ENCODE measurements around the gene CYP26A1.

The CYP26A1 gene

GRCh38 chr10:93065675-93066543, 7.8 kb upstream of the CYP26A1 start:
- DNase-seq: no peak

GRCh38 chr10:93066544-93066913, 7.2 kb upstream of the CYP26A1 start:
- no peak for DNase-seq

- no peak for DNase-seq
Observed at GRCh38 chr10:93067443-93068365, 6.0 kb upstream of the CYP26A1 start.

- DNase-seq: peak; percentile 5
Observed at GRCh38 chr10:93068411-93069244, 5.1 kb upstream of the CYP26A1 start.

GRCh38 chr10:93069245-93069561, 4.5 kb upstream of the CYP26A1 start:
- DNase-seq: no peak

- DNase-seq: no peak
Observed at GRCh38 chr10:93070378-93071176, 3.1 kb upstream of the CYP26A1 start.

GRCh38 chr10:93071177-93071472, 2.6 kb upstream of the CYP26A1 start:
- DNase-seq: no peak

- no peak for DNase-seq
Observed at GRCh38 chr10:93071674-93072224, 1.9 kb upstream of the CYP26A1 start.

GRCh38 chr10:93072225-93072712, 1.4 kb upstream of the CYP26A1 start:
- no peak for DNase-seq

GRCh38 chr10:93072713-93073538, 767 bp upstream of the CYP26A1 start:
- no peak for DNase-seq

GRCh38 chr10:93074147-93074596, 479 bp downstream of the CYP26A1 start:
- DNase-seq: peak; percentile 7

- DNase-seq: no peak
Observed at GRCh38 chr10:93074597-93075368, 1.1 kb downstream of the CYP26A1 start.

GRCh38 chr10:93075369-93076221, 1.9 kb downstream of the CYP26A1 start:
- no peak for DNase-seq

- DNase-seq: no peak
Observed at GRCh38 chr10:93076871-93077270, 3.2 kb downstream of the CYP26A1 start.

- DNase-seq: no peak
Observed at GRCh38 chr10:93077860-93078337, 4.2 kb downstream of the CYP26A1 start.

- no peak for DNase-seq
Observed at GRCh38 chr10:93079663-93080349, 6.1 kb downstream of the CYP26A1 start.

GRCh38 chr10:93080350-93081046, 6.8 kb downstream of the CYP26A1 start:
- DNase-seq: no peak

- no peak for DNase-seq
Observed at GRCh38 chr10:93081318-93081717, 7.6 kb downstream of the CYP26A1 start.

Measured in NCI-H1694 treated with DMSO at 0.1 percent for 48 hours (cell line).